Measurements from ENCODE around the gene PARP11.

GRCh38 chr12:3772380-3772779 is 100.8 kb downstream of the PARP11 start:
- TF ChIP-seq CTCF (conservative IDR thresholded peaks at IDR 0.05 in 1 of 2, IDR thresholded peaks at IDR 0.05 in 1 of 2; ENCODE audit: extremely low read depth in 1 of 2, insufficient read depth in 1 of 2, low read depth in 1 of 2, low read length in 2 of 2) (no peak), EZH2 (IDR thresholded peaks at IDR 0.05; ENCODE audit: borderline replicate concordance, low read length) (no peak)

Measured in mammary epithelial cell (primary cell).